ENCODE data around the gene TMEM92.
A peak's percentile ranks its signal among the peaks of the same experiment; 100 is the strongest.
"Not testable (repeated sequence)": the region's sequence is repeated elsewhere in the genome, so short reads cannot be mapped to it uniquely, and the experiment has no call there.

TMEM92 gene

GRCh38 chr17:50276588-50277356 is 2.5 kb downstream of the TMEM92 start:
- no peak for DNase-seq

DNA sequence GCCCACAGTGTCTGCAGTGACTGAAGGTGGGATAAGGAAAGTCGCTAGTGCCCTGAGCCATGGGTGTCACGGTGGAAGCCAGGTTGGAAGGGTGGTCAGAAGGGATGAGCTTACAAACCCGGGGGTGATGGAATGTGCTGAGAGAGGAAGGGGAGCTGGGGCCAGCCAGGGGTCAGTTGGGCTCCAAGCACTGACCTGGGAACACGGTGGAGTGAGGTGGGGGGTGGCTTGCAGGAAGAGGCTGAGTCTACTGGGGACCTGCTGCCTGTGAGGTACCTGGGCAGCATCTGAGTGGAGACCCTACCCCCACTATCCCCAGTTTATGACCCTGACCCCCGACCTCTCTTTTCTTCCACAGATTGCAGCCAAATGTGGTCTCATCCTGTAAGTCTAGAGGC is 3.1 kb downstream of the TMEM92 start:
- DNase-seq, result no peak

DNA sequence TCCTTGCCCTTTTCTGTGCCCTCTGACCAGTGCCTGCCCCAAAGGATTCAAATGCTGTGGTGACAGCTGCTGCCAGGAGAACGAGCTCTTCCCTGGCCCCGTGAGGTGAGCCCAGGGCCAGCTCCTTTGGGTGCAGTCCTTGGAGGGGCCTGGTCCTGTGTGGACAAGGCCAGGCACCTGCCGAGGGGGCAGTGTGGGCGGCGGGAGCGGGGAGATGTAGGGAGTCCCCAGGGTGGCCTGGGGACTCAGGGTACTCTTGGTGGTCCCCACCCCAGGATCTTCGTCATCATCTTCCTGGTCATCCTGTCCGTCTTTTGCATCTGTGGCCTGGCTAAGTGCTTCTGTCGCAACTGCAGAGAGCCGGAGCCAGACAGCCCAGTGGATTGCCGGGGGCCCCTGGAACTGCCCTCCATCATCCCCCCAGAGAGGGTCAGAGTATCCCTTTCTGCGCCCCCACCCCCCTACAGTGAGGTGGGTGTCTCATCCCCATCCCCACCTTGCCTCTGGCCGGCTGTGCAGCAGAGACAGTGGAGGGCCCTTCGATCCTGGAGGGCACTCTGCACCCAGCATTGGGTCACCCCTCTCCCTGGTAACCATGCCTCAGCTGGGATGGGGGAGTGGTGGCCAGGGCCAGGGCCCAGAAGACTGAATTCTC is 4.4 kb downstream of the TMEM92 start:
- DNase-seq, result no peak

DNA sequence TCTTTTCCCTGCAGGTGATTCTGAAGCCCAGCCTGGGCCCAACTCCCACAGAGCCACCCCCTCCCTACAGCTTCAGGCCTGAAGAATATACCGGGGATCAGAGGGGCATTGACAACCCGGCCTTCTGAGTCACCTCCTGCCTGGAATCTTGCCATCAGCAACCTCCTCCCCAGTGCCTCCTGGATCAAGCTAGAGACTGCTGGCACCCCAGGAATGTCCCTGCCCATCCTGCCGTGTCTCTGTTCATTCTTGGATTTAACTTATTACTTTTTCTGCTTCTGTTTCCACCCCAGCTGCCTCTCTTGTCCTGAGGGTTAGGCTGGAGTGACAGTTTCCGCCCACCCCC is 4.9 kb downstream of the TMEM92 start:
- no peak for DNase-seq

- no peak for DNase-seq
Observed at GRCh38 chr17:50279639-50280038, 5.4 kb downstream of the TMEM92 start.

GRCh38 chr17:50280068-50280467 is 5.8 kb downstream of the TMEM92 start:
- no peak for DNase-seq

DNA sequence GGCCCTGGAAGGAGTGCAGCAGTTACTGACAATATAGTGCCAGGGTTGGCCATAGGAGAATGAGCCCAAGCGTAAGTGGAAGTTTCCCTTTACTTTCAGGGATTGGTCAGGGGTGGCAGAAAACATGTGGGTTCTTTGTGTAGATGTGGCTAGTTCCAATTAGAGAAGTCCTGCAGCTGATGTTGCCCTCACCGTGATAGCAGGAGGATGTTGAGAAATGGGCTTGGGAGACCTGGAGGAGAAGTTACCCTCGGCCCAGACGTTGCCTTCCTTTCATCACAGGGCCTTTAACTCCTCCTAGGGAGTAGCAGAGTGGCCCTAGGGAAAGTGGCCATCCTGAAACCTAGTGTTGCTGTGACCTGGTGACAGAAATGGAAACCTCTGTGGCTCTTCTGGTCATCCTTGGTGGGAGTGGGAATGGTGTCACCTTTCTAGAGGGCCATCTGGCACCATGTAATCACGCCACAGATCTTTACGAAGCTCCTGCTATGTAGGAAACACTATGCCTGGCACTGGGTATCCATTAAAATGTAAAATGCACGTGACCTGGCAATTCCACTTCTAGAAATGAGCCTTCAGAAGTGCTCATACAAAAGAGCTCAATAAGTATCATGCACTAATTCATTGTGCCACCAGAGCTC is 6.7 kb downstream of the TMEM92 start:
- DNase-seq, result no peak

- DNase-seq, result no peak
Observed at GRCh38 chr17:50281739-50282401, 7.6 kb downstream of the TMEM92 start.

DNA sequence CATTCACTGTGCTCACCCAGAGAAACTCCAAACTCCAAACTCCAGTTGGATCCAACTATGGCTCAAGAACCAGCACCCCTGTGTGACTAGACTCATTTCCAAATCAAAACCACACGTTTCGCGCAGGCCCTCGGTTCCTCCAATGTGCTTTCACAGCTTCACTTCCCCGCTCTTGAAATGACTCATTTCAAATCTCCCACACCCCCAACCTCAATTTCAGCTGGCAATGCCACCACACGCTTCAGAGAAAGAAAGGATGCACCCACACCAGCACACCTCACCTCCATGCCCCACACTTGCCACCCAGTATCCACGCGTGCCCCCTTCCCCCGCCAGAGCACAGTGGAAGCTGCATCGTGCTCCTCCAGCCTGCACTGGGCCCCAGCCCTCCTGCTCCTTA is 9.0 kb downstream of the TMEM92 start:
- no peak for DNase-seq

DNA sequence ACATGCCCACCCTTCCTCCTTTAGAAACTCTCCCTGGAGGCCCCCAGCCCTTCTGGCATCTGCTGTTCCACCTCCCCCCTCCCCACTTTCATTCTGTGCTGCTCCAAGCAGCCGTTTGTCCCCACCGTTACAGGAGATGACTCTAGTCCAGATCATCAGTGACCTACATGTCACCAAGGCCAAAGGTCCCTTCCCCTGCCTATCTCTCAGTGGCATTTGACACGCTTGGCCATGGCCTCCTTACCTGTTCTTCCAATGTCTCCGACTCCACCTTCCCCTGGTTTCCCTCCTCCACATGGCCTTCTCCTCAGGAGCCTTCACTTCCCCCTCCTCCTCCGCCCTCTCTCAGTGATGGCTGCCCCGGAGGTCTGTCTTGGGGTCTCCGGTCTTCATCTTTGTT is 9.4 kb downstream of the TMEM92 start:
- no peak for DNase-seq

- no peak for DNase-seq
Observed at GRCh38 chr17:50285941-50286340, 11.7 kb downstream of the TMEM92 start.

DNA sequence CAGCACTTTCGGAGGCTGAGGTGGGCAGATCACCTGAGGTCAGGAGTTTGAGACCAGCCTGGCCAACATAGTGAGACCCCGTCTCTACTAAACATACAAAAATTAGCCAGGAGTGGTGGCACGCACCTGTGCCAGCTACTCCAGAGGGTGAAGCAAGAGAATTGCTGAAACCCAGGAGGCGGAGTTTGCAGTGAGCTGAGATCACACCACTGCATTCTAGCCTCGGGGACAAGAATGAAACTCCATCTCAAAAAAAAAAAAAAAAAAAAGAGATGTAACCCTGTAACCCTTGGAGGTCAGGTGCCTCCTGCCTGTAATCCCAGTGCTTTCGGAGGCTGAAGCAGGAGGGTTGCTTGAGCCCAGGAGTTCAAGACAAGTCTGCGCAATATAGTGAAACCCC is 13.0 kb downstream of the TMEM92 start:
- not testable (repeated sequence) for DNase-seq

DNA sequence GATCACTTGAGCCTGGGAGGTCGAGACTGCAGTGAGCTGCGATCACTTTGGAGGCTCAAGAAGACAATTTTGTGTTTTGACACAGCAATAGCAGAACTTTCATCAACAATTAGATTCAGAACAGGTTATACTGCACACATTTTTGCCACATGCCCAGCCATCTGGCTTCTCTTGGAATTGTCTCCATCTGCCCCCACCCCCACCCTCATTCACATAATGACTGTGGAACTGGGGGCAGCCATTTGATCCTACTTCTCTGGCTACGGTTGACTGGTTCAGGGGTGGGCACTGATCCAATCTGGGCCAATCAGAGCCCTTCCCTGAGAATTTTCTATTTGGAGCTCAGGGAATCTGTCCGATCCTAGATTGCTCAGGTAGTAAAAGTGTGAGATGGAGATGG is 14.0 kb downstream of the TMEM92 start:
- no peak for DNase-seq

DNA sequence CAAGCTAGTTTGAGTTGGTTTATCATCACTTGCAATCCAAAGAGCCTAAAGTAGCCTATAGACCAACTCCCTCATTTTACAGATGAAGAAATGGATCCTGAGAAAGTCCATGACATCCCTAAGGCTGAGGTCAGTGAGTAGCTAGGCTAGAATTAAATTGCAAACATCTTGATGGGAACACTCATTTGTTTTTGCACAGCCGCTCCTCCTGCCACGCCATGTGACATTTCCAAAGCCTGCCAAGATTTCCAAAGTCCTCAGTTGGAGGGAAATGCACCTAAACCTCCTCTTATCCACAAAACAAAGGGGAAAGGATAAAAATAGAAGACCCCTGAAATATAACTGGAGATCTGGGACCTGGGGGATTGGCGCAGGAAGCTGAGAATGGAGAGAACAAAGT is 15.0 kb downstream of the TMEM92 start:
- no peak for DNase-seq

DNA sequence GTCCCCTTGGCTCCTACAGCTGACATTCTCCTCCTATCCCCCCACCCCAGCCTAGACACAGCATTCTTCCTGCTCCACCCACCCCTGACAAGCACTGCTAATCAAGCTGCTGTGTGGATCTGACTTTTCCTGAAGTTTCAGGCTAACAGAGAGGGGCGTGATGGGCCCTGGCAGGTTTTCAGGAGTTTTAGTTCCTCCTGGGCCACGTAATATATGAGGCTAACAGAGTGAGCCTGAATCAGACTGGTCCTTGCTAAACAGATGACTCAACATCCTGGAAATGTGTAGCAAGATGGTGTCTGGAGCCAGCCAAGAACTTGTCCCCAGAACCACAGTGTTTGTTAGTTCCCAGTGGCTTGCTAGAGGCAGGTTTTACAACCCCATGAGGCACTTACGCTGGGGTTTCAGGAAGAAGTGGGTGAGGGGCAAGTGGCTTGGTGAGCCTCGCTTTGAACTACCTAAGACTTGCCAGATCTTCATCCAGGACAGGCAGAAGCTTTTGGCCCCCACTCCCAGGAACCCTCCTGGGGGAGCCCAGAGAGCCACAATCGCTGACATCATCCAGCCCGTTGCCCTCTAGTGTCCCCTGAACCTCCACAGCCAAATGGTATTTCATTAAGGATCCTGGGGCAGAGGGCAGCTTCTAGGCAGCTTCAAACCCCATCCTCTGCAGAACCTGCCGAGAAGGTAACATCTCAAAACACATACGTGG is 15.9 kb downstream of the TMEM92 start:
- DNase-seq, result peak; percentile 8

- no peak for DNase-seq
Observed at GRCh38 chr17:50290933-50291332, 16.7 kb downstream of the TMEM92 start.

DNA sequence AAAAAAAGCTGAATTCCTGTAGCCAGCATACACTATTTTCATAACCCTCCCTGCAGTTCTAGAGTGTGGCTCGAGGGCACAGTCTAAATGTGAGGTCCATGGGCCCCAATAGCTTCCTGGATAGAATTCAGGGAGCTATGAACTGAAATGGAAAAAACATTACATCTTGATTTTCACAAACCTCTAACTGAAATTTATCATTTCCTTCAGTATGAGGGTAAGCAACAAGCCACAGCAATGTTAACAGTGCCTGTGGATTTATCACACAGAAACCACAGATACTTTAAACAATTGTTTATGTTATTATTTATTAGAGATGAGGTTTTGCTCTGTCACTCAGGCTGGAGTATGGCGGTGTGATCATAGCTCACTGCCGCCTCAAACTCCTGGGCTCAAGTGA is 18.2 kb downstream of the TMEM92 start:
- no peak for DNase-seq

DNA sequence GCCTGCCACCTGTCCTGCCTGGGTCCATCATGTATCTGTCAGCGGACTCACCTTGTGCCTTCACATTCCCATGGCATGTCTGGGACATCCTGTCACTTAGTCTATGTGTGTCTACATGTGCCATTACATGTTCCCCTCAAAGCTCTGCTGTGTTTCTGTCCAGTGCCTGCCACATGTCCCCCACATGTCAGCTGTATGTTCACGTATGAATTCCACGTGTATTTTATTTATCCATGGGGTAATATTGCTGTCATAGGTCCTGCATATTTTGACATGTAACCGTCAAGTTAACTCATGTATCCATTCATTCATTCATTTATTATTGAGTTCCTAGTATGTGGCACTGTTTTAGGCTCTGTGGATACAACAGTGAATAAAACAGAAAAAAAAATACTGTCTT is 20.8 kb downstream of the TMEM92 start:
- DNase-seq, result no peak

- DNase-seq, result peak; percentile 84
Observed at GRCh38 chr17:50297407-50297865, 23.2 kb downstream of the TMEM92 start.

DNA sequence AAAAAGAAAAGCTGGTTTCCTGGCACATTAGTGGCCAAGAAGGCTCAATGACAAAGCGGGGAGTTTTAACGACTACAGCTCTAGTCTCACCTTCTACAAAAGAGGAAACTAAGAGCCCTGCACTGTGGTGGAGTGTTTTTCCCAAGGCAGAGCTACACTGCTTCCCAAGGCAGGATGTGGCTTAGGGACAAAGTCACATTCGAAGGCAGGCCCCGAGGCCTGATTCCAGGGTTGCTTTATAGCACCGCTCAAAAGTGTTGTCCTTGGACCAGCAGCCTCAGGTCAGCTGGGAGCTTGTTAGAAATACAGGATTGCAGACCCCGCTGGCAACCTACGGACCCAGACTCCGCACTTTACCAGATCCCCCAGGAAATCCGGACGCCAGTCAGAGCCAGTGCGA is 23.8 kb downstream of the TMEM92 start:
- no peak for DNase-seq

DNA sequence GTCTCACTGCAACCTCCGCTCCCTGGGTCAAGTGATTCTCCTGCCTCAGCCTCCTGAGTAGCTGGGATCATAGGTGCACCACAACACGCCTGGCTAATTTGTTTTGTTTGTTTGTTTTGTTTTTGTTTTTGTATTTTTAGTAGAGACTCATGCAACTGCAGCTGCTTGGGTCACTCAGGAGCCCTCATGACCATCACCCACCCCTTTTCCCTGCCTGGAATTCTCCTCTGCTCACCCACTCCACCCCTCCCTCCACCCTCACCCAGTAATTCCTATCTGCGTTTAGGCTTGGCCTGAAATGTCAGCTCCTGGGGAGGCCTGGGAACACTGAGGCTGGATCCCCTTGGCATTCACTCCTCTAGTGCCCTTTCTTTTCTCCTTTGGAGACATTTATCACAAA is 25.5 kb downstream of the TMEM92 start:
- DNase-seq, result no peak

DNA sequence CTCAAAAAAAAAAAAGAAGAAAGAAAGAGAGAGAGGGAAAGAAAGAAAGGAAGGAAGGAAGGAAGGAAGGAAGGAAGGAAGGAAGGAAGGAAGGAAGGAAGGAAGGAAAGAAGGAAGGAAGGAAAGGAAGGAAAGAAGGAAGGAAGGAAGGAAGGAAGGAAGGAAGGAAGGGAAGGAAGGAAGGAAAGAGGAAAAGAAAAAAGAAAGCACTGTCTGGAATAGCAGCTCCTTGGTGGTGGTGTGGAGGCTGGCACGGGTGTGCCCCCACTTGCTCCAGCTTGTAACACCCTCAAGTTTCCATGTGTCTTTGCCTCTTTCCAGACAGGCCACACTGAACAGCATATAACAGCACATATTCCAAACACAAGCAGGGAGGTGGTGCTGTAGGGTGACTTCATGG is 26.6 kb downstream of the TMEM92 start:
- not testable (repeated sequence) for DNase-seq
